PC-9 (cell line): Measurements from ENCODE around the gene TSPYL4.

Experiments
- EZH2 ChIP-seq: fragments of 200-600 bp; sonication (generic); IDR thresholded peaks from 2 replicates; pipeline ENCODE4 v1.8.0; 2017; ENCODE audit warnings: antibody characterized with exemption, low read depth
- TF ChIP-seq, protein P1 (sequence below): fragments of 200-600 bp; sonication (generic); conservative IDR thresholded peaks from 2 replicates; pipeline ENCODE4 v1.6.1; 2017; ENCODE audit warnings: mixed run types, antibody characterized with exemption, mild to moderate bottlenecking, moderate library complexity

DNA sequence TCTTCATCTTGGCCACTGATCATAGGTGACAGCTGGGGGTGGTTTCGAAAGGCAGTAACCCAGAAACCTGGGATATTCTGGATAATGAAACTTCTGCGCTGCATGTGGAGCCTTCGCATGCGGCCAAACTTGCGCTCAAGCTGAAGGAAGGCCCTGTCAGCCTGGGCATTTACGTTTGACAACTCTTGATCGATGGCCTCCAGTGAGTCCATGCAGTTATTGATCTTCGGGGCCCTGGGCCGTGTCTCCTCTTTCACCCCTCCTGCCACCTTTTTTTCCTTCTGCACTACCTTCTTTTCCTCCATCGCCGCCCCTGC, 729 bp downstream of the TSPYL4 start:
- TF ChIP-seq, protein P1, sequence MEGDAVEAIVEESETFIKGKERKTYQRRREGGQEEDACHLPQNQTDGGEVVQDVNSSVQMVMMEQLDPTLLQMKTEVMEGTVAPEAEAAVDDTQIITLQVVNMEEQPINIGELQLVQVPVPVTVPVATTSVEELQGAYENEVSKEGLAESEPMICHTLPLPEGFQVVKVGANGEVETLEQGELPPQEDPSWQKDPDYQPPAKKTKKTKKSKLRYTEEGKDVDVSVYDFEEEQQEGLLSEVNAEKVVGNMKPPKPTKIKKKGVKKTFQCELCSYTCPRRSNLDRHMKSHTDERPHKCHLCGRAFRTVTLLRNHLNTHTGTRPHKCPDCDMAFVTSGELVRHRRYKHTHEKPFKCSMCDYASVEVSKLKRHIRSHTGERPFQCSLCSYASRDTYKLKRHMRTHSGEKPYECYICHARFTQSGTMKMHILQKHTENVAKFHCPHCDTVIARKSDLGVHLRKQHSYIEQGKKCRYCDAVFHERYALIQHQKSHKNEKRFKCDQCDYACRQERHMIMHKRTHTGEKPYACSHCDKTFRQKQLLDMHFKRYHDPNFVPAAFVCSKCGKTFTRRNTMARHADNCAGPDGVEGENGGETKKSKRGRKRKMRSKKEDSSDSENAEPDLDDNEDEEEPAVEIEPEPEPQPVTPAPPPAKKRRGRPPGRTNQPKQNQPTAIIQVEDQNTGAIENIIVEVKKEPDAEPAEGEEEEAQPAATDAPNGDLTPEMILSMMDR: no peak
- no peak for TF ChIP-seq EZH2
